DMS114 treated with DMSO at 0.1 percent for 48 hours (cell line): ENCODE measurements around the gene ZNF8.
A peak's percentile ranks its signal among the peaks of the same experiment; 100 is the strongest.
"Not testable (repeated sequence)": the region's sequence is repeated elsewhere in the genome, so short reads cannot be mapped to it uniquely, and the experiment has no call there.

ENCODE experiments used
- DNase-seq: peaks from one replicate; lab custom pipeline; 2025; ENCODE audit not compliant: unreplicated experiment; lab: John Stamatoyannopoulos, UW

The ZNF8 gene

GRCh38 chr19:58334691-58335249 lies 56.0 kb downstream of the ZNF8 start:
- no peak for DNase-seq

- no peak for DNase-seq
These were observed 56.9 kb downstream of the ZNF8 start for GRCh38 chr19:58335630-58336029.

DNA sequence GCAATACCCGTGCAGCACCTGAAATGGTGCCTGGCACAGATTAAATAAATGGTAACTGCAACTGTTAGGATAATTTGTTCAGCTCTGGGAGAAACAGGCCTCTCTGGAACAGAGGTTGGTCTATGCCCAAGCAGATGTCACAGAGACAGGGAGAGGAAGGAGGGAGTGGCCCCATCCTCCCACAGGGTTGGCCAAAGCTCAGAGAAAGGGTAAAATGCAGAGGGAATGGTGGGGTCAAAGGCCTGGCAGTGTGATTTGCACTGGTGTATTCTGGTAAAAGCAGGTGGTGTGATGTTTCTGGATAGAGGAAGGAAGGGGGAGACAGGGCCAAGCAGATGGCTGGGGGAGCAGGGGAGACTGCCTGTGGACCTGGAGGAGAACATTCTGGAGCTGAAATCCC lies 57.5 kb downstream of the ZNF8 start:
- DNase-seq, result no peak

- DNase-seq, result no peak
These were observed 58.1 kb downstream of the ZNF8 start for GRCh38 chr19:58336820-58337219.

DNA sequence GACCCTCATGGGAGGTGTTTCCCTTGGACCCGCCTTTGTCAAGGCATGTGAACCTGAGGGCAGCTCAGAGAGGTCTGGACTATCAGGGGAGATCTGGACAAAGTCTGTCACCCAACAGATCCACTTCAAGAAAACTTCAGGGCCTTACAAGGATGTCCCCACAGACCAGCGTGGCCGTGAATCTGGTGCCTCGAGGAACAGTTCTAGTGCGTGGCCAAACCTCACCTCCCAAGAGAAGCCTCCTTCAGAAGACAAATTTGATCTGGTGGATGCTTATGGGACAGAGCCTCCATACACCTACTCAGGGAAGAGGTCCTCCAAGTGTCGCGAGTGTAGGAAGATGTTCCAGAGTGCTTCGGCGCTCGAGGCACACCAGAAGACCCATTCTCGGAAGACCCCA lies 59.6 kb downstream of the ZNF8 start:
- DNase-seq, result no peak

- DNase-seq, result no peak
These were observed 60.2 kb downstream of the ZNF8 start for GRCh38 chr19:58338825-58339558.

GRCh38 chr19:58345558-58345957 lies 66.8 kb downstream of the ZNF8 start:
- DNase-seq, result no peak

DNA sequence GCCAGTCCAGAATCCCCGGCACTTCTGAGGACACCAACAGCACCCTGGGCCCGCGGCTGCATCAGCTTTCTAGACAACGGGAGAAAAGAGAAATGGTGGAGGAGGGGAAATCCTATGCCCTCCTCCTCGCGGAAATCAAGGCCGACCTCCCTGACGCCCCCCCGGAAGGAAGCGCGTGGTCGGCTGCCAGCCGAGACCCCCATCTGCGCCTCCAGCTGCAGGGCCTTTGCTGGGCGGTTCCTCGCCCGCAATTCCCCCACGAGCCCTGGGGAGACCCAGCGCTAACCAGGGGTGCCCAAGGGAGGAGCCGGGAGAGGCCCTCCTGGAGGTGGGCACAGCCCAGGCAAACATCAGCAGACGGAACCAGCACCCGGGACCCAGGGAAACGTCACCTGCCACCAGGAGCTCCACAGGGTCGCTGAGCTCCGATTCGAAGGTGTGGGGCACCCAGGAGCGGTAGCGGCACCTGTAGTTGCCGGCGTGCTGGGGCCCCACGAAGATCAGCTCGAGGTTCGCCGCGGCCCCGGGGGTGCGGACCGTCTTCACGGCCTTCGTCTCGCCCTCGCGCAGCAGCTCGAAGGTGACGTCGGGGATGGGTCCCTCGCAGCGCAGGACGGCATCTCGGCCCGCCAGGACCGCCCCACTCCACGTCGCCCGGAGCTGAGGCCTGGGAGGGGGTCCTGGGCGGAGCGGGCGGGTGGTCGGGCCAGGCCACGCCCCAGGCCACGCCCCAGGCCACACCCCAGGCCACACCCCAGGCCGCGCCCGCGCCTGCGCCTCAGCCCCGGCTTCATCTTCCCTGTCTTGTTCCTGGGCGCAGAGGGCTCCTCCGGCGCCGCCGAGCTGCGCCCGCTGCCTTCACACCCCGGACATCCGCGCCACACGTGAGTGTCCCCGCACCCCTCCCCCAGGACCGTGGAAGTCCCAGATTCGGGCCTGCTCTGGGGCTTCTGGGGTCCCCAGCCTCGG lies 68.5 kb downstream of the ZNF8 start:
- peak; percentile 33 for DNase-seq

- not testable (repeated sequence) for DNase-seq
These were observed 69.3 kb downstream of the ZNF8 start for GRCh38 chr19:58348080-58348479.

- no peak for DNase-seq
These were observed 70.8 kb downstream of the ZNF8 start for GRCh38 chr19:58349590-58349989.

DNA sequence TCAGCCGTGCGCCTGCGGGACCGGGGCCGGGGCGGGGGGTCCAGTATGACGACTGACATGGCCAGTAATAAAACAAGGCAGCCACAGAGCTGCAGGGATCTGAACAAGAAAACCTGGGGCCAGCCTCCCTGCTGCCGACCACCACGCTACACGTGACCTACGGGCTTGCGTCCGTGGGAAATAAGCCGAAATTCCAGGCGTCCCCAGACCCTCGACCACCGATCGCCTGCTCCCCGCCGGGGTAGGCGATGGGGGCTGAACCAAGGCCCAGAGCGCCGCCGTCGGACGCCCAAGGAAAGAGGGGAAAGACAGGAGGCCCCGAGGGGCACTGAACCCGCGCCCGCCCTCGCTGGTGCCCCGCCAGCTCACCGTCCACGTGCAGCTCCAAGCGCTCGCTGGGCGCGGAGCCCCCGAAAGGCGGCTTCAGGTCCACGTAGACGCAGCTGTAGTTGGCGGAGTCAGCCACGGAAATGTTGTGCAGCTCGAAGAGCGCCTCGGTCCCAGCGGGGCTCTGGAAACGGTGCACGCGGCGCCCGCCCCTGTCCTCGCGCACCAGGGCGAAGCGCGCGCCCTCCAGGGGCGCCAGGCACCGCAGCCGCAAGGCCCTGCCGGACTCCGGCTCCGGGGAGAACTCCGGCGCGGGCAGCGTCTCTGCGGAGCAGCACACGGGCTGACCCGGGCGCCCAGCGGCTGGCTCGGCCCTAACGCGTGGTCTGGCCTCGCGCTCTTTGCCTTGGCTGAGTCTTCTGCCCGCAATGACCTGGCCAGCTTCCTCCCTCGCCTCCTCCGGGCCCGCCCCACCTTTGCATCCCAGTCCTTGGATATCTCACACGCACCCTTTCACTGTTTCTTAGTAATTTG lies 71.5 kb downstream of the ZNF8 start:
- DNase-seq, result no peak

- DNase-seq, result no peak
These were observed 72.3 kb downstream of the ZNF8 start for GRCh38 chr19:58350871-58351557.

- DNase-seq, result no peak
These were observed 72.8 kb downstream of the ZNF8 start for GRCh38 chr19:58351558-58351878.

GRCh38 chr19:58351990-58352755 lies 73.4 kb downstream of the ZNF8 start:
- DNase-seq, result no peak
